Neural progenitor cell (in vitro differentiated cells): ENCODE measurements around the gene SLC5A5. TPM values are rescaled to one million over a fixed set of nuclear protein-coding genes. Genes with fewer than 3 reads are reported as not detected.

ENCODE experiments used
- DNase-seq: peaks from one replicate; pipeline ENCODE4 v3.0.0-alpha.2; 2016; ENCODE audit warnings: low spot score
- H2AFZ ChIP-seq: fragments of 200-600 bp; sonication (generic); replicated peaks from 2 replicates; pipeline ENCODE4 v1.6.1; 2016; ENCODE audit warnings: antibody characterized with exemption
- H3F3A ChIP-seq: fragments of 200-600 bp; sonication (generic); 2 replicates; pipeline ENCODE4 v1.6.1; 2016; ENCODE audit warnings: antibody characterized with exemption, low read depth
- H3K27ac ChIP-seq: fragments of 200-600 bp; sonication (generic); 2 replicates; pipeline ENCODE4 v1.5.1; 2016; ENCODE audit warnings: mild to moderate bottlenecking
- H3K27me3 ChIP-seq: fragments of 200-600 bp; sonication (generic); 2 replicates; pipeline ENCODE4 v1.6.1; 2016; ENCODE audit warnings: mild to moderate bottlenecking, moderate library complexity
- H3K36me3 ChIP-seq: fragments of 200-600 bp; sonication (generic); 2 replicates; pipeline ENCODE4 v1.5.1; 2016
- H3K4me1 ChIP-seq: fragments of 200-600 bp; sonication (generic); 2 replicates; pipeline ENCODE4 v1.6.1; 2016; ENCODE audit warnings: mixed run types
- H3K4me2 ChIP-seq: fragments of 200-600 bp; sonication (generic); 2 replicates; pipeline ENCODE4 v1.6.1; 2016
- H3K4me3 ChIP-seq: fragments of 200-600 bp; sonication (generic); 2 replicates; pipeline ENCODE4 v1.5.1; 2016
- H3K79me2 ChIP-seq: fragments of 200-600 bp; sonication (generic); 2 replicates; pipeline ENCODE4 v1.6.1; 2016; ENCODE audit warnings: low read depth
- H3K9ac ChIP-seq: fragments of 200-600 bp; sonication (generic); 2 replicates; pipeline ENCODE4 v1.6.1; 2016
- H3K9me3 ChIP-seq: fragments of 200-600 bp; sonication (generic); 2 replicates; pipeline ENCODE4 v1.5.1; 2016; ENCODE audit warnings: low read depth
- H4K20me1 ChIP-seq: fragments of 200-600 bp; sonication (generic); 2 replicates; pipeline ENCODE4 v1.6.1; 2016; ENCODE audit warnings: low read depth
- H3K27ac Mint-ChIP-seq: 3 replicates; pipeline ENCODE4 v1.8.0; 2021; ENCODE audit warnings: mixed read lengths
- H3K27me3 Mint-ChIP-seq: 2 replicates; pipeline ENCODE4 v1.8.0; 2022; ENCODE audit warnings: low read depth, mild to moderate bottlenecking, inconsistent platforms, moderate library complexity, mixed read lengths; ENCODE audit not compliant: insufficient read depth
- H3K36me3 Mint-ChIP-seq: 3 replicates; pipeline ENCODE4 v1.8.0; 2021; ENCODE audit warnings: mixed read lengths
- H3K4me1 Mint-ChIP-seq: 3 replicates; pipeline ENCODE4 v1.8.0; 2021; ENCODE audit warnings: mixed read lengths
- H3K4me3 Mint-ChIP-seq: 3 replicates; pipeline ENCODE4 v1.8.0; 2021; ENCODE audit warnings: mild to moderate bottlenecking, moderate library complexity, mixed read lengths
- H3K9me3 Mint-ChIP-seq: 3 replicates; pipeline ENCODE4 v1.8.0; 2020; ENCODE audit warnings: mixed read lengths
- EZH2 ChIP-seq: fragments of 200-600 bp; sonication (generic); IDR thresholded peaks from 2 replicates; pipeline ENCODE4 v1.6.1; 2017; ENCODE audit warnings: antibody characterized with exemption, mild to moderate bottlenecking, moderate library complexity
- EZH2phosphoT487 ChIP-seq: fragments of 200-600 bp; sonication (generic); IDR thresholded peaks from 2 replicates; pipeline ENCODE4 v1.6.1; 2017; ENCODE audit warnings: antibody characterized with exemption
- total RNA-seq: library from RNA; depleted of rRNA; stranded (reverse); fragments of >200 nt; gene quantifications from 2 replicates; pipeline ENCODE4 v1.2.3, GENCODE V29; 2015; ENCODE audit warnings: low replicate concordance
- TF ChIP-seq, protein P1 (sequence below): fragments of 200-600 bp; sonication (generic); IDR thresholded peaks from 2 replicates; pipeline ENCODE4 v1.5.1; 2017; ENCODE audit warnings: antibody characterized with exemption, mild to moderate bottlenecking

SLC5A5 gene
- total RNA-seq, 1 donor from 2014 or later: 0.51 TPM

DNA sequence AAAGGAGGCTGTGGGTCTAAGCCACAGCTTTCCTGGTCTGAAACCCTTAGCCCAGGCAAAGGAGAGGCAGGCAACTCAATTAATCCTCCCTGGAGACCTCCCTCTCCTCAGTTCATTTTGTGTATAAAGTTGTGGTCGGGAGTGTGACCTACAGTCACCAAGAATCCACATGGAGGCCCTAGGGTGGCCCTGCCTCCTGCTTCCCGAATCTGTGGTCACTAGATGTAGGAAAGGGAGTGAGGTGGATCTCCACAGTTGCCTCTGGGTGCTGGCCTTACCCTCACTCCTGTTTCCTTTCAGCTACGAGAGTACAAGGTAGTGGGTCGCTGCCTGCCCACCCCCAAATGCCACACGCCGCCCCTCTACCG lies 10.8 kb upstream of the SLC5A5 start:
- H3F3A ChIP-seq: peaks cover 56% of the 10 kb centered on the region
- TF ChIP-seq EZH2 (no peak), EZH2phosphoT487 (no peak)
- TF ChIP-seq, protein P1, sequence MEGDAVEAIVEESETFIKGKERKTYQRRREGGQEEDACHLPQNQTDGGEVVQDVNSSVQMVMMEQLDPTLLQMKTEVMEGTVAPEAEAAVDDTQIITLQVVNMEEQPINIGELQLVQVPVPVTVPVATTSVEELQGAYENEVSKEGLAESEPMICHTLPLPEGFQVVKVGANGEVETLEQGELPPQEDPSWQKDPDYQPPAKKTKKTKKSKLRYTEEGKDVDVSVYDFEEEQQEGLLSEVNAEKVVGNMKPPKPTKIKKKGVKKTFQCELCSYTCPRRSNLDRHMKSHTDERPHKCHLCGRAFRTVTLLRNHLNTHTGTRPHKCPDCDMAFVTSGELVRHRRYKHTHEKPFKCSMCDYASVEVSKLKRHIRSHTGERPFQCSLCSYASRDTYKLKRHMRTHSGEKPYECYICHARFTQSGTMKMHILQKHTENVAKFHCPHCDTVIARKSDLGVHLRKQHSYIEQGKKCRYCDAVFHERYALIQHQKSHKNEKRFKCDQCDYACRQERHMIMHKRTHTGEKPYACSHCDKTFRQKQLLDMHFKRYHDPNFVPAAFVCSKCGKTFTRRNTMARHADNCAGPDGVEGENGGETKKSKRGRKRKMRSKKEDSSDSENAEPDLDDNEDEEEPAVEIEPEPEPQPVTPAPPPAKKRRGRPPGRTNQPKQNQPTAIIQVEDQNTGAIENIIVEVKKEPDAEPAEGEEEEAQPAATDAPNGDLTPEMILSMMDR: no peak
- H3K79me2 ChIP-seq: peaks cover 32% of the 10 kb centered on the region
- H2AFZ ChIP-seq: no peak overlapping the region
- Mint-ChIP-seq H3K4me1 (peaks cover 25% of the 10 kb centered on the region), H3K36me3 (peaks cover 32% of the 10 kb centered on the region), H3K27me3 (peaks cover 20% of the 10 kb centered on the region), H3K27ac (no peak overlapping the region), H3K9me3 (no peaks in the 10 kb centered on the region), H3K4me3 (peak overlapping the region; percentile 100)
- H3K4me2 ChIP-seq: peak overlapping the region; percentile 100
- H3K36me3 ChIP-seq: peaks cover 4% of the 10 kb centered on the region
- no peak for DNase-seq
- H3K27ac ChIP-seq: no peak overlapping the region
- no peaks in the 10 kb centered on the region for H3K27me3 ChIP-seq
- peak overlapping the region; percentile 92 for H3K9ac ChIP-seq
- H3K4me3 ChIP-seq: peak overlapping the region; percentile 94
- H3K4me1 ChIP-seq: peaks cover 7% of the 10 kb centered on the region
- H3K9me3 ChIP-seq: no peaks in the 10 kb centered on the region
- peaks cover 52% of the 10 kb centered on the region for H4K20me1 ChIP-seq

DNA sequence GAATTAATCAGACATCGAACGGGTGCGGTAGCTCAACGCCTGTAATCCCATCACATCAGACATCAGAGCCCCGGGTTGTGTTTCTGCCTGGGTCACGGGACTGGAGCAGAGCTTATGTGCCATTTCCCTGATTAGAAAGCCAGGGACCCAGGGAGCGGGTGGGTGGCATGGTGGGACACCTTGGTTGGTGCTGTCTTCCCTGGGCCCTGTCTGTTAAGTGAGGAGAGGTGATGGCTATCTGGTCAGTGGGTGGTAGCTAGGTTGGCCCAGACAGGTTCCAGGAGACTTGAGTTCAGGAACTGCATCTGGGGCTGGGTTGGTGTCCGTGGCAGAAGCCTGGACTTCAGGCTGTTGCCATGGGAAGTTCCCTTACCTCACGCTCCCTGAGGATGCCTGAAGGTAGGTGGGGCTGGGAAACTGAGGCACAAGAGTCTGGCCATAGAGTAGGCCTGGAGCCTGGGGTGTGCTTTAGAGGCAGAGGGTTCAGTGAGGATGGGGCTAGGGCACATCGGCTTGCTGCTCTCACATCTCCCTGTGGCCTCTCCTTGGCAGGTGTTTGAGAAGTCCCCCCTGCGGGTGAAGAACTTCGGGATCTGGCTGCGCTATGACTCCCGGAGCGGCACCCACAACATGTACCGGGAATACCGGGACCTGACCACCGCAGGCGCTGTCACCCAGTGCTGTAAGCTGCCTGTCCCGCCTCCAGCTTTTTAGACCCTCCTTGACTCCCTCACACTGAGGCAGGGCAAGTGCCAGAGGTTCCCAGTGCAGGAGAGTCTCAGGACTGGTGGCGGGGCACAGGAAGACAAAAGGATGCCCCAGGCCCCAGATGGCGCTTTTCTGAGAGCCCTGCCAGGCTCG lies 10.0 kb upstream of the SLC5A5 start:
- TF ChIP-seq EZH2 (no peak), EZH2phosphoT487 (no peak)
- TF ChIP-seq, protein P1: no peak
- Mint-ChIP-seq H3K4me1 (peaks cover 25% of the 10 kb centered on the region), H3K9me3 (no peaks in the 10 kb centered on the region), H3K27me3 (peaks cover 20% of the 10 kb centered on the region), H3K36me3 (peaks cover 32% of the 10 kb centered on the region), H3K4me3 (peak overlapping the region; percentile 100), H3K27ac (no peak overlapping the region)
- H3K9ac ChIP-seq: no peak overlapping the region
- peaks cover 4% of the 10 kb centered on the region for H3K36me3 ChIP-seq
- no peak overlapping the region for H2AFZ ChIP-seq
- H3K9me3 ChIP-seq: no peaks in the 10 kb centered on the region
- DNase-seq: no peak
- peaks cover 32% of the 10 kb centered on the region for H3K79me2 ChIP-seq
- H3K4me2 ChIP-seq: peak overlapping the region; percentile 100
- H3K27ac ChIP-seq: no peak overlapping the region
- peak overlapping the region; percentile 94 for H3K4me3 ChIP-seq
- no peaks in the 10 kb centered on the region for H3K27me3 ChIP-seq
- H3K4me1 ChIP-seq: peaks cover 7% of the 10 kb centered on the region
- H4K20me1 ChIP-seq: peaks cover 52% of the 10 kb centered on the region
- peaks cover 58% of the 10 kb centered on the region for H3F3A ChIP-seq

DNA sequence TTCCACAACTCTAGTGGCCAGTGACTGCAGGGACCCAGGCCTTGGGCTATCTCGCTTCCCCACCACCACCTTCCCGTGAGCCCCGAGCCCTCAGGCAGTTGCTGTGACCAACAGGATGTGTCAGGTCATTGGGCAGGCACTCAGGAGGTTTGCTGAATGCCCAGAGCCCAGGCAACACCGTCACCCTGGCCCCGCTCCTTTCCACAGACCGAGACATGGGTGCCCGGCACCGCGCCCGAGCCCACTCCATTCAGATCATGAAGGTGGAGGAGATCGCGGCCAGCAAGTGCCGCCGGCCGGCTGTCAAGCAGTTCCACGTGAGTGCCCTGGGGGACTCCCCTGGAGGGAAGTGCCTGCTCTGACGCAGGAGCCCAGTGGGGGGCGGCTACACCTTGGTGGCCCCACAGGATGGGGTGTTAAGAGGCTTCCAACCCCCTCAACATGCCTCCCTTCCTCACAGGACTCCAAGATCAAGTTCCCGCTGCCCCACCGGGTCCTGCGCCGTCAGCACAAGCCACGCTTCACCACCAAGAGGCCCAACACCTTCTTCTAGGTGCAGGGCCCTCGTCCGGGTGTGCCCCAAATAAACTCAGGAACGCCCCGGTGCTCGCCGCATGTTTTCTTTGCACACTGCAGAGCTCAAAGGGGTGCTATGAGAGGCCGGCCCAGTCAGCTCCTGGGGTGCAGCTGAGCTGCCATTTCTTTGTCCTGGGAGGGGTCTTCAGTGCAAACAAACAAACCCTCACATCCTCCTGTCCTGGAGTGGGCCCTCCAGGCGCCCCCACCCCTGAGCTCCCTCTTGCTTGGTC lies 8.8 kb upstream of the SLC5A5 start:
- Histone ChIP-seq H3K79me2 (peaks cover 32% of the 10 kb centered on the region), H3K4me3 (no peak overlapping the region), H3F3A (peaks cover 61% of the 10 kb centered on the region), H3K27ac (no peak overlapping the region), H3K36me3 (peaks cover 4% of the 10 kb centered on the region), H3K27me3 (no peaks in the 10 kb centered on the region), H3K4me1 (peaks cover 7% of the 10 kb centered on the region), H4K20me1 (peaks cover 52% of the 10 kb centered on the region), H3K9me3 (no peaks in the 10 kb centered on the region), H3K9ac (no peak overlapping the region), H2AFZ (no peak overlapping the region), H3K4me2 (no peak overlapping the region)
- peak overlapping the region; percentile 62 for H3K4me3 Mint-ChIP-seq
- no peak for DNase-seq
- peaks cover 25% of the 10 kb centered on the region for H3K4me1 Mint-ChIP-seq
- H3K36me3 Mint-ChIP-seq: peaks cover 32% of the 10 kb centered on the region
- H3K27ac Mint-ChIP-seq: no peak overlapping the region
- peaks cover 16% of the 10 kb centered on the region for H3K27me3 Mint-ChIP-seq
- TF ChIP-seq, protein P1: no peak
- TF ChIP-seq EZH2phosphoT487 (no peak), EZH2 (no peak)
- no peaks in the 10 kb centered on the region for H3K9me3 Mint-ChIP-seq
